Neutrophil (primary cell): ENCODE data around the gene LPP.

Experiments used
- H3K27ac ChIP-seq: fragments of 200-600 bp; sonication (generic); 2 replicates; pipeline ENCODE4 v1.5.1; 2016; ENCODE audit warnings: mild to moderate bottlenecking, moderate library complexity
- H3K27me3 ChIP-seq: fragments of 200-600 bp; sonication (generic); 2 replicates; pipeline ENCODE4 v1.6.0; 2016; ENCODE audit warnings: mild to moderate bottlenecking
- H3K36me3 ChIP-seq: fragments of 200-600 bp; sonication (generic); 2 replicates; pipeline ENCODE4 v1.5.1; 2017
- H3K4me1 ChIP-seq, 2 experiments: fragments of 200-600 bp in 1 of 2; sonication (generic) in 1 of 2; 1 replicate in 1 of 2; 2 replicates in 1 of 2; pipeline versions ENCODE4 v1.5.1 to v1.6.1; 2013 to 2016; ENCODE audit warnings: low read depth in 1 of 2, low read length in 1 of 2, mild to moderate bottlenecking in 1 of 2, moderate library complexity in 1 of 2; ENCODE audit not compliant: control insufficient read depth in 1 of 2, insufficient read depth in 1 of 2
- H3K4me3 ChIP-seq, 2 experiments: fragments of 200-600 bp in 1 of 2; sonication (generic) in 1 of 2; 1 replicate in 1 of 2; 2 replicates in 1 of 2; pipeline ENCODE4 v1.5.1; 2013 to 2016; ENCODE audit warnings: low read depth in 1 of 2, low read length in 1 of 2, mild to moderate bottlenecking in 1 of 2, moderate library complexity in 1 of 2
- H3K9me3 ChIP-seq: fragments of 200-600 bp; sonication (generic); 2 replicates; pipeline ENCODE4 v1.5.1; 2016
- TF ChIP-seq, protein P1 (sequence below): fragments of 200-600 bp; sonication (generic); IDR thresholded peaks from 2 replicates; pipeline ENCODE4 v1.5.1; 2016; ENCODE audit warnings: antibody characterized with exemption

LPP gene

DNA sequence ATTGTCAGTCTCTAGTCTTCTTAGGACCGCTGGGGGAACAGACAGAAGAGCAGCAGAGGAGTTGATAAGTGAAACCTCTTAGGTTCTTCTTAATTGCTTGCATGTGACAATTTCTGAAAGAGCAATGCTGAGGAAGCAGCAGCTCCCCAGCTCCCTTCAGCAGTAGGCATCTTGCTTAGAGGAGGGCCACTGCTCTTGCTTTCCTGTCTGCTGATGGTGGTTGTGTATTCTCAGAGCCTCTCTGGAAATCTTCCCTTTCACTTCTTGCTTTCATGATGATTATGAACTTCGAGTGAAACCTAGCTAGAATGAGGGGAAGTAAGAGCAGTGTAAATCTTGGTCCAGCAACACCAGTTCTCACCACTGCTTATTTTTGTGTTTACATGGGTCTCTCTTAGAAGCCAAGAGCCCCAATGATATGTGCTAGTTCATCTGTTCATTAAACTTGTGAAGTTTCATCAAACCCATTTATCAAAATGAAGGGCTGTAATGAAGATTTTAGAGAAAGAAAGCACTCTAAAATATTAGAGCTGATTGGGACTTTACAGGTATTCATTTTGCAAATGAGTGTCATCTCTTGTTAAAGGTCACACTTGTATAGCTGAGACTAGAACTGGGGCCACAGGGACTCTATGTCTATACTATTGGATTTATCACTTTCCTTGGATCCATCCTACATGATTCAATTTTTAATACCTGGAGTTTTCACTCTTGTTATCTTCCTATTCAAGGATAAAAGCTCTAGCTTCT is 246.7 kb downstream of the LPP start:
- Histone ChIP-seq H3K27ac (no peak overlapping the region), H3K9me3 (no peaks in the 10 kb centered on the region), H3K4me1 (no peaks in the 10 kb centered on the region), H3K27me3 (no peaks in the 10 kb centered on the region), H3K36me3 (no peaks in the 10 kb centered on the region), H3K4me3 (no peak overlapping the region)
- TF ChIP-seq, protein P1, sequence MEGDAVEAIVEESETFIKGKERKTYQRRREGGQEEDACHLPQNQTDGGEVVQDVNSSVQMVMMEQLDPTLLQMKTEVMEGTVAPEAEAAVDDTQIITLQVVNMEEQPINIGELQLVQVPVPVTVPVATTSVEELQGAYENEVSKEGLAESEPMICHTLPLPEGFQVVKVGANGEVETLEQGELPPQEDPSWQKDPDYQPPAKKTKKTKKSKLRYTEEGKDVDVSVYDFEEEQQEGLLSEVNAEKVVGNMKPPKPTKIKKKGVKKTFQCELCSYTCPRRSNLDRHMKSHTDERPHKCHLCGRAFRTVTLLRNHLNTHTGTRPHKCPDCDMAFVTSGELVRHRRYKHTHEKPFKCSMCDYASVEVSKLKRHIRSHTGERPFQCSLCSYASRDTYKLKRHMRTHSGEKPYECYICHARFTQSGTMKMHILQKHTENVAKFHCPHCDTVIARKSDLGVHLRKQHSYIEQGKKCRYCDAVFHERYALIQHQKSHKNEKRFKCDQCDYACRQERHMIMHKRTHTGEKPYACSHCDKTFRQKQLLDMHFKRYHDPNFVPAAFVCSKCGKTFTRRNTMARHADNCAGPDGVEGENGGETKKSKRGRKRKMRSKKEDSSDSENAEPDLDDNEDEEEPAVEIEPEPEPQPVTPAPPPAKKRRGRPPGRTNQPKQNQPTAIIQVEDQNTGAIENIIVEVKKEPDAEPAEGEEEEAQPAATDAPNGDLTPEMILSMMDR = no peak

DNA sequence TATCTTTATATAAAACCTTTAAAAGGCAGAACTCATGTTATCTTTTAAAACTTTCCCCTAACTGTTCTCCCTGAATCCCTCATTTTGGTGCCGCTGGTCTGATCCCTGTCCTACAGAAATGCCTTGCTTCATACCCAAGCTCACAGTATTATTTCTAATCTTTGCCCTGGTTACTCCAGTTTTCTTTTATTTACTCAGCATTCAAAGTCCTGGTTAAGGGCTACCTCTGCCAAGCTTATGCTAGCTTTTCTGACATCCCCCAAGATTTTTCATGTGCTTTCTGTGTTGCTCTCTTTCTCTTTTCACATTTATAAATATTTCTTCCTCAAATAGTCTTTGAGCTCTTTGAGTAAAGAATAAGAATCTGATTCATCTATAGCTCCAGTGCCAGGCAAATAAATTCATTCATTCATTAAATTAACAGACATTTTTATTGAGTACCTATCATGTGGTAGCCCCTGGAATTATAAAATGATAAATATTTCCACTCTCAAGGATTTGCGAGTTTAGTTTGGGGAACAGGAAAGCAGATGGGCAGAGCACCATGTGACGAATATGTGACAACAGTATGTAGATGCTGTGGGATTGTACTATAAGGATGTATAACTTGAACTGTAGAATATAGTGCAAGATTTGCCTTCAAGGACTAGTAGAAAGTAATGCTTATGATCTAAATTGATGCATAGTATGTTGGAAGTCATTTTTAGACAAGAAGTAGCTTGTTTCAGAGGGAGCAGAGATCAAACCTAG is 247.5 kb downstream of the LPP start:
- Histone ChIP-seq H3K4me1 (no peaks in the 10 kb centered on the region), H3K4me3 (no peak overlapping the region), H3K27me3 (no peaks in the 10 kb centered on the region), H3K9me3 (no peaks in the 10 kb centered on the region), H3K36me3 (peaks cover 4% of the 10 kb centered on the region), H3K27ac (no peak overlapping the region)
- TF ChIP-seq, protein P1 = no peak

DNA sequence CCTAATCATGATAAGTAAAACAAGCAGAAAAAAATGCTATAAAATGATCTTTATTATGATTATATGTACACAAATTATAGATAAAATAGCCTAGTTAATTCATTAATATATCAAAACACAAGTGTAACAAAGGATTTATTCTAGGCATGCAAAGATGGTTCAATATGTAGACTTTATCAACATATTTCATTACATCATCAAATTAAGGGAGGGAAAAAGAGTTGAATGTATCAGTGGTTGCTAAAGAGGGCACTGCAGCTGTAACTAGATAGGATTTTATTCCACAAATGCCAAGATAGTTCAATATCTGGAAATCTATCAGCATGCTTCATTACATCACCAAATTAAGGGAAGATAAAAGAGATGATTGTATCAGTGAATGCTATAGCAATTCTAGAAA is 248.3 kb downstream of the LPP start:
- Histone ChIP-seq H3K36me3 (peaks cover 8% of the 10 kb centered on the region), H3K4me3 (no peak overlapping the region), H3K9me3 (no peaks in the 10 kb centered on the region), H3K27ac (no peak overlapping the region), H3K27me3 (no peaks in the 10 kb centered on the region), H3K4me1 (no peaks in the 10 kb centered on the region)
- TF ChIP-seq, protein P1 = no peak

DNA sequence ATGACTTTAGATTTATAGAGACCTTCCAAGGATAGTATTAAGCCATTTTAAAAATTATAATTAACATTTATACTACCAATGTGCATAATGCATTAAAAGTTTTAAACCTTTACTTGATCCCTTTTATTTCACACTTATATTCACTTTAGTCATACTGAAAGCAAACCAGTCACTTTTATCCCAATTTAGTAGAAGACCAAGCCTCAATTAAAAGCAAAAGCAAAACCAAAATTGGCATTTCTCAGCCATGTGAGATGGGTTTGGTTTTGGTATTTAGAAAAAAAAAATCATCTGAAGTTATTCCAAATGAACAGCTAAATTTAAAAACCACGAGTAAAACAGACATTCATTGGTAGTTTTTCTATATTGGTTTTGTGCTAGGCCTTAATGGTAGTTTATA is 249.4 kb downstream of the LPP start:
- H3K27me3 ChIP-seq = no peaks in the 10 kb centered on the region

DNA sequence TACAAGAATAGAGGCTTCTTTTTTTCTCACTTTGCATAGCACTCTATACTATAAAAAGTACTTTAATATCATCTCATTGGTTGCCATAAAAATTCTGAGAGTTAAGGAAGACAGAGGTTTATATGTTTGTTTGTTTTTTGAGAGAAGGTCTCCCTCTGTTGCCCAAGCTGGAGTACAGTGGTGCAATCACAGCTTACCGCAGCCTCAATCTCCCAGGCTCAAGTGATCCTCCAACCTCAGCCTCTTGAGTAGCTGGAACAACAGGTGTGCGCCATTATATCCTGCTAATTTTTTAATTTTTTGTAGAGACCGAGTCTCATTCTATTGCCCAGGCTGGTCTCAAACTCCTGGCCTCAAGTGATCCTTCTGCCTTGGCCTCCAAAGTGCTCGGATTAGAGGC is 250.2 kb downstream of the LPP start:
- Histone ChIP-seq H3K27ac (no peak overlapping the region), H3K27me3 (no peaks in the 10 kb centered on the region), H3K4me1 (no peaks in the 10 kb centered on the region), H3K4me3 (no peak overlapping the region), H3K9me3 (no peaks in the 10 kb centered on the region), H3K36me3 (peaks cover 10% of the 10 kb centered on the region)
- TF ChIP-seq, protein P1 = no peak

More for the DNA sequence above, 249.4 kb downstream of the LPP start:
- Histone ChIP-seq H3K27ac (no peak overlapping the region), H3K9me3 (no peaks in the 10 kb centered on the region), H3K36me3 (peaks cover 10% of the 10 kb centered on the region), H3K4me3 (no peak overlapping the region), H3K4me1 (no peaks in the 10 kb centered on the region)
- TF ChIP-seq, protein P1 = no peak
